ENCODE measurements around the gene LINC01488.

LINC01488 gene

GRCh38 chr11:69444381-69445130 is 36.9 kb upstream of the LINC01488 start:
- in situ Hi-C loops (cut with MboI; ENCODE audit: low sequenced_read_pairs): no loop called here

GRCh38 chr11:69445131-69445470 is 36.4 kb upstream of the LINC01488 start:
- in situ Hi-C loops (cut with MboI; ENCODE audit: low sequenced_read_pairs): no loop called here

DNA sequence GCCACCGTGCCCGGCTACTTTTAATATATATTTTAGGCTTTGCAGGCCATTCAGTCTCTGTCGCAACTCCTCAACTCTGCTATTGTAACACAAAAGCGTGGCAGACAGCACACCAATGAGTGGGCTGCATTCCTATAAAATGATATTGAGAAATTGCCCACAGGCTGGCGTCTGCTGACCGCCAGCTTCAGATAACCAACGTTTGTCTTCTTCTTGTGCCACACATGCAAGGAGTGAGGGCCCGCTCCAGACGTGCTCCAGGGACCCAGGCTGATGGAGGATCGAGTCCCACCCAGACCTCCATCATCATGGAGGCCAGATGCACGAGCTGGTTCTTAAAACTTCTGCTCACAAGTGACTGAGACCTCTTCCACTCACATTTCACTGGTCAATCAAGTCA is 35.4 kb upstream of the LINC01488 start:
- in situ Hi-C loops (cut with MboI; ENCODE audit: low sequenced_read_pairs): no loop called here

GRCh38 chr11:69447786-69448185 is 33.7 kb upstream of the LINC01488 start:
- in situ Hi-C loops (cut with MboI; ENCODE audit: low sequenced_read_pairs): no loop called here

DNA sequence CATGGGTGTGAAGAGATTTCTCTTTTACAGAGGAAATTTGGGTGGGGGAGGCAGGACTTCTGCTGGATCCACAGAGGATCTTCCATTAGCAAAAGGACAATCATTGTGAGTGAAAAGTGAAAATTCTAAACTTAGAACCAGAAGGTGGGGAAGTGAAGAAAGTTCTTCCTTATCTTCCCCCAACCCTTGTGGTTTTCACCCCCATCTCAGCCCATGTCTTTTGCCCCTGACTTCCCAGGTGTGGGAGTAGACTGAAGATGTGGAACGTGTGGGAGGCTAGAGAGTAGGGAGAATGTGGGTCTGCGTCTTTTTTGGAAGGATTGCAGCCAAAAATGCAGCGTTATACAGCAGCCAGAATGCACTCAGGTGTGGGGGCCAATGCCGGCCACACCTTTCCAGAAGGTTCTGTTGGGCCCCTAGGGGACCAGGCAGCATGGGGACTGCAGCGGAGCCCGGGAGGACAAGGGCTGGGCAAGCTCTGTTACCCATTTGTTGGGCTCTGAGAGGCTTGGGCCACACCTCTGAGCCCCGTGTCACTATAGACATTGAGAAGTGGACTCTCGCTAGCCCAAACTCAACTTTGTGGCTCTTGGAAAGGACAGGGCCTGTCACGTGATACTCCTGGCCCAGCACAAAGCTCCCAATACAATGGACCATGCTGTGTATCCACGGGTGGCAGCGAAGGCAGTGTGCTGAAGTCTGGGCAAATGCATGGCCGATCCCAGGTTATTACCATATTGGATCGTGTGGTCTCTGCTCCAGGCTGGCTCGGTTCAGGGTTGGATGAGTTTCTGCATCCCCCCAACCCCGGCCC is 32.8 kb upstream of the LINC01488 start:
- in situ Hi-C loops (cut with MboI; ENCODE audit: low sequenced_read_pairs): no loop called here

GRCh38 chr11:69449320-69450063 is 32.0 kb upstream of the LINC01488 start:
- in situ Hi-C loops (cut with MboI; ENCODE audit: low sequenced_read_pairs): no loop called here

DNA sequence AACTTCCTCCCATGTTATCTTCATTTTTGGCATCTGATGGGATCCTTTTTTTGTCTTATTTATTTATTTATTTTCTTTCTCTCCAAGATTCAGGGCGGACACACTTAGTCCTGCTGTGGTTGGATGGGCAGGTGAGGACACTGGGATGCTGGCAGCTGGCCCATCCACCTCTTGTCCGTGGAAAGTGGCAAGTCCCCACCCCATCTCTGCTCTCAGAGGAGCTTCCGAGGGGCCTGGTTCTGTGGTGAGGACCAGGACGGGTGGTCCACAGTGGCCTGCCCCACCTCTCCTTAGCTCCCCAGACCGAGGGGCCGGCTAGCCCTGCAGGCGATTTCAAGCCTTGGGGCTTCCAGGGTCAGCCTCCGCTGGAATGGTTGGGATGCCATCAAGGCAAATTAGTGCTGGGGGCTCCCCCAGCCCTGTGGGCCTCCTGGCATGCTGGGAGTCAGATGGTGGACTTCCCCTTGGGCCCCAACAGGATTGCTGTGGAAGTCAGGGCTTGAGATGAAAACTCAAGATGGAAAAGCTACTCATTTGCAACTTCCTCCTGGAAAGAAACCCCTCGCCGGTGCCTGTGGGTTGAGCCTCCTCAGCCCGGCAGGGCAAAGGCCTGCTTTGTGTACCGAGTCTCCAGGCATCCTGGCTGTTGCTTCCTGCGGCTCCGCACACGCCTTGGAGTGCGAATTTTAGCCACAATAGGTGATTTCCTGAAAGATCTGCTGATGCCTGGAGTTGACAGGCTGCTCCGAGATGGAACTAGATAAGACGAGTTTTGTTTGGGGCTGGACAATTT is 31.2 kb upstream of the LINC01488 start:
- in situ Hi-C loops (cut with MboI; ENCODE audit: low sequenced_read_pairs): no loop called here

- in situ Hi-C loops (cut with MboI; ENCODE audit: low sequenced_read_pairs): no loop called here
Measured at GRCh38 chr11:69450857-69451220, 30.6 kb upstream of the LINC01488 start.

DNA sequence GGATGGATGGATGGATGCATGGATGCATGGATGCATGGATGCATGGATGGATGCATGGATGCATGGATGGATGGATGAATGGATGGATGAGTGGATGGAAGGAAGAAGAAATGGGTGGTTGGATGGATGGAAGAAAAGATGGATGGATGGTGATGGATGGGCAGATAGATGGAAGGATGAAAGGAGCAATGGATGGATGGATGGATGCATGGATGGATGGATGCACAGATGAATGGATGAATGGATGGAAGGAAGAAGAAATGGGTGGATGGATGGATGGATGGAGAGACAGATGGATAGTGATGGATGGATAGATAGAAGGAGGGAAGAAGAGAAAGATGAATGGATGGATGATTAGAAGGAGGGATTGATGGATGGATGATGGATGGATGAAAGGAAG is 30.2 kb upstream of the LINC01488 start:
- in situ Hi-C loops (cut with MboI; ENCODE audit: low sequenced_read_pairs): no loop called here

DNA sequence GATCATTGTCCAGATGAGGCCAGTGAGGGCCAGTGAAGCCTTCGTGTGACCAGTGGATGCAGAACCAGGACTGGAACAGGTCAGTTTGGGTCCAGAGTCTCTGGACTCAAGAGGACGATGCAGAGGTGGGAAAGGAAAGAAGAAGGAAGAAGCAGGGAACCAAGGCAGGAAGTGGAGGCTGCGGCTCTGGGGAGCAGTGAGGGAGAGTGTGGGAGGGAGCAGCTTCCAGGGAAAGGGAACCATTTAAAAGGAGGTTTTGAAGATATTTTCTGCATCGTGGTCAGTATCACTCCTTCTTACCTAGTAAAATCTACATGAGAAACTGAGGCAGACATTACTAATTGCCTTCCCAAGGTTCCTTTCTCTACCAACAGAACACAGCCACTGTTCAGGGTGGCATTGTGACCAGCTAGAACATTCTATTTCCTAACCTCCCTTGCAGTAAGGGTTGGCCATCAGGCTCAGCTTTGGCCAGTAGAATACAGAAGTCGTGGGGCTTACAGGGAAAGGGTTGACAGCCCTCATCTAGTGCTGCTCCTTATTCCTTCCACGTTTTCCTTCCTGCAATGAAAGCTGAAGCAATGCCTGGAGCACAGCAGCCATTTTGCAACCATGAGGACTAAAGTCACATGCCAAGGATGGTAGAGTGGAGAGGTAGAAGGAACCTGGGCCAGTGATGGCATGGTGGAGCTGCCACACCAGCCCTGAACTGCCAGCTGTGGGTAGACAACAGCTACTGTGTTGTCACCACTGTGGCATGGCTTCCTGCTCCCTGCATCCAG is 29.1 kb upstream of the LINC01488 start:
- in situ Hi-C loops (cut with MboI; ENCODE audit: low sequenced_read_pairs): no loop called here

DNA sequence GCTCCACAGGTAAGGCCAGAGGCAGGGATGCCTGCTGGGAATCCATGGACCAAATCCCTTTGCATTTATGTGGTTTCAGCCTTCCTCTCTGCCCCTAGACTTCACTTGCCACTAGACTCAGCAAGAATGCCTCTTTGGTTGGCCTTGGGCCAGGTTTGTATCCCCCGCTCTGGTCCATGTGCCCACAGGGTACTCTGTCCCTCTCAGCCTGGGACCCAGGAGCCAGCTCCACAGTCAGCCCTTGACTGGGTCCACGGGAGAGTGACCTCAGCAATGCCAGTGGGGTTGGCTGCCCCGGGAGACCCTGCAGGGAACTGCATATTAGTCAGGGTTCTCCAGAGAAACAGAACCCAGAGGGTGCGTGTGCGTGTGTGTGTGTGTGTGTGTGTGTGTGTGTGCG is 28.3 kb upstream of the LINC01488 start:
- in situ Hi-C loops (cut with MboI; ENCODE audit: low sequenced_read_pairs): no loop called here

- in situ Hi-C loops (cut with MboI; ENCODE audit: low sequenced_read_pairs): no loop called here
Measured at GRCh38 chr11:69454018-69454417, 27.4 kb upstream of the LINC01488 start.

- in situ Hi-C loops (cut with MboI; ENCODE audit: low sequenced_read_pairs): no loop called here
Measured at GRCh38 chr11:69455969-69456368, 25.5 kb upstream of the LINC01488 start.

- in situ Hi-C loops (cut with MboI; ENCODE audit: low sequenced_read_pairs): no loop called here
Measured at GRCh38 chr11:69456712-69457111, 24.8 kb upstream of the LINC01488 start.

- in situ Hi-C loops (cut with MboI; ENCODE audit: low sequenced_read_pairs): no loop called here
Measured at GRCh38 chr11:69459848-69460539, 21.5 kb upstream of the LINC01488 start.

DNA sequence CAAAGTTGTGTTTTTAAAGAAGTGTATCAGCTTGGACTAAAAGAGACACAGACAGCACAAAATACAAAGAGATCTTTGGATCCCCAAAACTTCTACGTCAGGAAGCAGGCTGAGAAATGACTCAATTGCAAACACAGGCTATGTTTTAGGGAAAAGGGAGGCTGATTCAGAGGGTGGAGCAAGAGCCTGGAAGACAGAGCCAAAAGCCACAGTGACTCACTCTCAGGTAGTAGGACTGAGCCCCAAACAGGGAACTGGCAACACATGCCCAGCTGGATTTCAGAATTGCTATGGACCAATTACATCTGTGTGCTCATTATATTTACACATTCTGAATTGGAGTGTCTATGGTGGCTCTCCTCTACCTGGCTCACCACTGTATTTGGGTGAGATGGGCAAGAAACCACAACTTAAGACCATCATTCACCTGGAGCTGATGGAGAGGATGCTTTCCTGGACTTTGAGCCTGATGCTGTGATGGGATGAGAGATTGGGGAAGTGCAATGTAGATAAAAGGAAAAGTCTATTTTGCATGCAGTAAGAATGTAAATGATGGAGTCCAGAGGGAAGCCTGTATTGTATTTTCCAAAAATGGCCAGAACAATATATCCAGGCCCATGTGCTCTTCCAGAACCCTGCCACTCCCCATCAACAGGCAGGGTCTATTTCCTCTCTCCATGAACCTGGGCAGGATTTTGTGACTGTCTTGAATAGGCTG is 20.8 kb upstream of the LINC01488 start:
- in situ Hi-C loops (cut with MboI; ENCODE audit: low sequenced_read_pairs): no loop called here

DNA sequence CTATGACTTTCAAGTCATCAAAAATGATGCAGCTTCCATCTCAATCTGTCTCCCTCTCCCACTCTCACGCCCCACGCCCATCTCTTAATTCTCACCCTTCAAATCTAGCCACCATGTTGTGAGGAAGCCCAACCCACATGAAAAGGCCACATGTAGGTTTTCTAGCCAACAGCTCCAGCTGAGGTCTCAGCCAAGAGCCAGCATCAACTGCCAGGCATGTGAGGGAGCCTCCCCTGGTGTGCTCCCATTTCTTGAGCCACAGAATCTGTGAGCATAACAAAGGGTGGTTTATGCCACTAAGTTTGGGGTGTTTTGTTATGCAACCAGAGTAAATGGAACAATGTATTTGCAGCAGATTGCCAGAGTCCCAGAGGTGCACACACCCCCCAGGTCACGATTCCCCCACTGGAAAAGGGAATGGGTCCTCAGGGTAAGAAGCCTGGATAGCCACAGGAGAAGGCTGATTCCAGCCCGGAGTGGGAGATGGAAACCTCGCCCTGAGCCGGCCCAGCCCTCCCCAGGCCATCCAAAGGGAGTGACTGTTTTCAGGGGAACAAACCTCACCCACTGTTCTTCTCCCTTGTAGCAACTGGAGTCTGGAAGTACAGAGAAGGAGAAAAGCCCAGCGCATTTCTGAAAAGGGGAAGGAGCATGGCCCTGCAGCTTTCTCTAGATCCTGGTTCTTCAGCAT is 20.0 kb upstream of the LINC01488 start:
- in situ Hi-C loops (cut with MboI; ENCODE audit: low sequenced_read_pairs): no loop called here

Data from hTERT RPE-1 (cell line).